Measurements from ENCODE around the gene ROCK2. TPM values are rescaled to one million over a fixed set of nuclear protein-coding genes. Genes with fewer than 3 reads are reported as not detected.

ROCK2 gene
- 32.3 TPM for polyA plus RNA-seq (2013, experiment 1 of 2; ENCODE audit: insufficient read length)
- 36.3 TPM for polyA plus RNA-seq (2013, experiment 2 of 2; ENCODE audit: insufficient read length)

- DNase-seq: peak; percentile 90
These were observed at the start of gene ROCK2 for GRCh38 chr2:11344342-11344955. Gene ROCK2, minus strand, starts transcription at chr2:11344636. Its CDS starts 500 bp downstream, at chr2:11344136.

GRCh38 chr2:11393711-11394236, 49.3 kb upstream of the ROCK2 start:
- DNase-seq: peak; percentile 84

DNA sequence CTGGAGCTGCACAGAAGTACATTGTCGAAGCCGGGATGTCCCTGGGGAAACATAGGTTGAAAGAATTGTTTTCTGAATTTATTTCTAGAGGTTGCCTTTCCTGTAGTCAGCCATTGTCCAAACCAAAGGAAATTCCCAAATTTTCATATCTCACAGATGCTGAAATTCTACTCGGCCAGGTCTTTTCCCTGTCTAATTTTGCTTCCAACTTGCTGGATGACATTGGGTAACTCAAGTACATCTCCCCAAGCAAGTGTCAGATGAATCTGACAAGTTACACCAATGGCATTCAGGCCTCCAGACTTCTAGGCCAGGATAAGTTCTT, 47.5 kb upstream of the ROCK2 start:
- DNase-seq: no peak

DNA sequence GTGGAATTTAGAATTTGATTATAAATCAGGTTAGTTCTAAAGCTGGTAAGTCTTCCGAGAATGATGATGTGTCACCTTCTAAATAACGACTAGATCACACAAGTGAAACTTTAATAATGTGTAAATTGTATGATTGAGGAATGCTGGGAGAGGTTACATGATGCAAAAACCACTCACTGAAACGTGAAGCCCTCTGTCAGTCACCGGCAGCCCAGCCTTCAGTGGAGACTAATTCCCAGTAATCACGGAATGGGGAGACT, 45.9 kb upstream of the ROCK2 start:
- no peak for DNase-seq

DNA sequence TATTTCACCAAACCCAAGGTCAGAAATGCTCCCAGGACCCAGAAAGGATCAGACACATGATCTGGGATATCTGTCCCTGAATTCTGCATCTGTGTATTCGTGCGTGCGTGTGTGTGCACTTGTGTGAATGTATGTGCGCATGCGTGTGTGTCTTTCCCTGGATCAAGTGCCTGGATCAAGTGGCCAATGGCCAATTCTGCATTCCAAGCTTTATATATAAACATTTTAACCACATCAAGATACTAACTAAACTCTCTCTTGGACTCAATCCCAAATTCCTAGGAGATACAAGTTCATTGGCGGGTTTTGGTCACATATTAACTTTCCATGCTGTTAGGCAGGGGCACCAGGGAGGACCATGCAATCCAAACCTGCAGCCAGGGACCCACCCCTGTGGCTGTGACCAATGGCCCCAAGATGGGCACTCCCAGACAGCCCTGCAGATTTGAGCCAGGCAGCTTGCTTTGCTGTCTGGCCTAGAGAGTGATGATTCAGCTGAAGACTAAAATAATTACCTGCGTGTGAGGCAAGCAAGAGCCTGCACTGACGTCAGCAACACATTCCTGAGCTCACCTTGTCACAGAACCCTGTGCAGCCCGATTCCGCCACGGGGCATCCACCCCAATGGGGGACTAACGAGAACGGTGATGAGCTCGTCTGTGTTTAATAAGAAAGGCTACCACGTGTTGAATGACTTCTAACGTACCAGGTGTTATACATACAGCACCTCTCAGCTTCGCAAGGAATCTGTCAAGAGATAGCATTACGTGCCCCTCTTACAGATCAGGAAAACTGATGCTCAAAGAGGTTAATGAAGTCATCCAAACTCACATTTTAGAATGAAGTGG, 45.3 kb upstream of the ROCK2 start:
- peak; percentile 96 for DNase-seq

- no peak for DNase-seq
These were observed 44.6 kb upstream of the ROCK2 start for GRCh38 chr2:11389052-11389420.

DNA sequence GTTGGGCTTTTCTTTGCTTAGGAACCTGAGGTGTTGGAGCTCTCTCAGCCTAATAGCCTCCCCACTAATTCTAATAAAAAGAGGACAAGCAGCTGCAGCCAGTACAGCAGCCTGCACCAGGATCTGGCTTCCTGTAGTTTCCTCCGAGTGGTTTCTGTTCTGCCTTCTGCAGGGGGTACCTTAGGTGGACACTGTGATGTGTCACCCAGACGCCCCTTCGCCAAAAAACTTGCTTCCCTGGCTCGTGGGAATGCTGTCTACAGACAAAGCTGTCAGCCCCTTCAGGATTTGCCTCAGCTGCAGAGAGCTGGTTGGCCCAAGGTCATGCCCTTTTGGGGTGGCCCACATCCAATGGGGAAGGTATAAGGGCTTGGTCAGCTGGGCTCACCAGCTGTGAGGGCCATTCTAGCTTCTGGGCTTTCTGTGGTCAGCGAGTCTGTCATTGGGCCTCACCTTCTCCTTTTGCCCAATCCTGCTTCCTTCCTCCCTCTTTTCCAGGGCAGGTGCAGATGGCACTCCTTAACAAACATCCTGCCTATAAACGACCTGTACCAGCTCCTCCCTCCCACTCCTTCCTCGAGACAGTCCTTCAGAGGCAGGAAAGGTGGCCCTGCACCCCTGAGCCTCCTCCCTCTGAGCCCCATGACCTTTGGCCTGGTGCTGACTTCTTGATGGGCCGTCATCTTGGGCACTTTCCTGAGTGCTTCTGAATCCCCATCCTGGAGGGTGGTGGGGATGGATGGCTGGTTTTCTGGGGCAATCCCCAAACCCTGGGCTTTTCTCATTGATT, 44.0 kb upstream of the ROCK2 start:
- no peak for DNase-seq

GRCh38 chr2:11387843-11388242, 43.4 kb upstream of the ROCK2 start:
- DNase-seq: no peak

DNA sequence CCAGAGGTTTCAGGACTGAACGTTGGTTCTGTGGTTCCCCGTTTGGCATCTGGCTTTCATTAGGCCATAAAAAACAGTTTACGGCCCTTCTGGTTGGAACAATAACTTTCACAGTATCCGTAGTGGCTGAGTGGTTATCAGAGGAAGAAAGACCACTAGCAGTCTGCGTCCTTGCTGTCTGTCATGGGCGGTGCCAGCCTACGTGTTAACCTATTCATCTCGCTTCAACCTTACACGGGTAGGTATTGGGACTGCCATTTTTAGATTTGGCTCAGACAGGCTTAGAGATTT, 42.6 kb upstream of the ROCK2 start:
- peak; percentile 77 for DNase-seq

DNA sequence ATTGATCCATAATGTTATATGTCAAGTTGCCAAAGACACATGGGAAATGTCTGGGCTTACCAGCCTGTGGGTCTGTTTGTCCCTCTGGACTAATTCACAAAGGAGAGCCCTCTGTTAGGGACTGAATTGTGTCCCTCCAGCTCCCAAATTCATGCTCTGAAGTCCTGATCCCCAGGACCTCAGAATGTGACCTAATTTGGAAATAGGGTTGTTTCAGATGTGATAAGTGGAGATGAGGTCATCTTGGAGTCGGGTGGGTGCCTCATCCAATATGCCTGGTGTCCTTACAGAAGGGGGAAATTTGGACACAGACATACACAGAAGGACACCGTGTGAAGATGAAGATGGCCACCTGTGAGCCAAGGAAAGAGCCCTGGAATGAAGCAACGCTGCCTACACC, 41.4 kb upstream of the ROCK2 start:
- DNase-seq: no peak

- no peak for DNase-seq
These were observed 40.8 kb upstream of the ROCK2 start for GRCh38 chr2:11385216-11385615.

DNA sequence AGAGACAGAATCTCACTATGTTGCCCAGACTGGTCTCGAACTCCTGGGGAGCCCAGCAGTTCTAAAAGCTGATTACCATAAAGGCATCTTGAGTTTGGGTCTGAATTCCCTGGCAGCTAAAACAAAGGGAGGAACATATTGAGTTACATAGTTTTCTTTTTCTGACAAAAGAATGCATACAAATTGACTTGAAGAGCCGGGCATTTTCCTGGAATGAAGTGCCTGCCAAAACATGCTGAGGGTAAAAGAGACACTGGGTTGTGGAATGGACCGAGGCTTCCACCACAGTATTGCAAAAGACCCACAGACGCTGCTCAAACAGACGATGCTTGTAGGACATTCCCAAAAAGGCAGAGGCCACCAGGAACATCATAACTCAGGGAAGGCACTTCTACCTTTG, 35.1 kb upstream of the ROCK2 start:
- DNase-seq: peak; percentile 84

DNA sequence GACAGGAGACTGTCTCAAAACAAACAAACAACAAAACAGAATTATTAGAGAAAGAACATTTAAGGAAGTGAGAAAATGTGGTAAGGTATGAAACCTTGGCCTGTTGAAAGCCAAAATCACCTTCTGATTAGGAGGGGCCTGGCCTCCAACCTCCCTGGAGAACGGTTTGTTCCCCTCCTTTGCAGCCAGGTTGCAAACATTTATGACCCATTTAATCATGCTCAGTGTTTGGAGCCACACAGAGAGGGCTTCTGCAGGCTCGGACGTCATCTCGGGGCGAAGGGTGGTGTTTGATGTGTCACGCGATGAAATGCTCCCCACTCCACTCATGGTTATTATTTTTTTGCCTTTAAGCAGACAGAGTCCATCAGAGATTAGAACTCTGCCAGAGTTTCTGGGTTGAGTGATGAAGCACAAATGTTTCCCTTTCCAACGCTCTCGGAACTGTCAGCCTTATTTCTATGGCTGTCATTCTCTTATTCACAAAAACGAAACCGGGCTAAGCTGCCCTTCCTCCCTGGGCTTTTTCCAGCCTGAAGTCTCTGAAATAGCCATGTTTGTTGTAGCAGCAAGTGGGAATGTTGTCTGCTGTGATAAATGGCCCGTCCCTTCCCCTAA, 33.6 kb upstream of the ROCK2 start:
- DNase-seq: no peak

DNA sequence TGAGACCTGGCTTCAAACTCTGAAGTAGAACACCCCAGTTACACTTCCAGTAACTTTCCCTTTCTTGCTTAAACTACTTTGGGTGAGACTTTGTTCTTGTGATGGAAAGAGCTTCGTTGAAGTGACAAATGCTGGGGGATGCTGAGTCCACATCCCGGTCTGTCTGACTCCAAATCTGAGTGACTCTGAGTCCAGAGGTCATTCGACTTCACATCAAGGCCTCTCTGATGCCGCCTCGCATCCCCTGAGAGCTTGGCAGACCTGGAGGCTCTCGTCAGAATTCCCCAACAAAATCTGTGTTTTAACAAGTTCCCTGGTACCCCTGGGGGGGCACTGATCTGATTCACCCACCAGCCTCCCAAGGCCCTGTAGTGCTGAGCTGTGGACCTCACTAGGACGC, 31.6 kb upstream of the ROCK2 start:
- no peak for DNase-seq

DNA sequence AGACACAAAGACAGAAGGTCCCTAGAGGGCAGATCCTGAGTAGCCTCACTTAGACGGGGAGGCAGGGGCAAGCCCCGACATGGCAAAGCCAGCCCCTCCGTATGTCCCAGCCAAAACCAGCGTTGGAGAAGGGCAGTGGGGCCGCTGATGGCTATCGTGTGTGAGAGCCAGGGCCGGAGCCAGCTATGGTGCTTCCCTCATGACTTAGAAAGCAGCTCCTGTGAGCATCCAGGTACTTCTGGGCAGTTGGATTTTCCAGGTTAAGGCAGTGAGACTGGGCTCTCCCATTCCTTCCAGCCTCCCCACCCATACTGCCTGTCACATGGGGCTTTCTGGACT, 31.2 kb upstream of the ROCK2 start:
- no peak for DNase-seq

DNA sequence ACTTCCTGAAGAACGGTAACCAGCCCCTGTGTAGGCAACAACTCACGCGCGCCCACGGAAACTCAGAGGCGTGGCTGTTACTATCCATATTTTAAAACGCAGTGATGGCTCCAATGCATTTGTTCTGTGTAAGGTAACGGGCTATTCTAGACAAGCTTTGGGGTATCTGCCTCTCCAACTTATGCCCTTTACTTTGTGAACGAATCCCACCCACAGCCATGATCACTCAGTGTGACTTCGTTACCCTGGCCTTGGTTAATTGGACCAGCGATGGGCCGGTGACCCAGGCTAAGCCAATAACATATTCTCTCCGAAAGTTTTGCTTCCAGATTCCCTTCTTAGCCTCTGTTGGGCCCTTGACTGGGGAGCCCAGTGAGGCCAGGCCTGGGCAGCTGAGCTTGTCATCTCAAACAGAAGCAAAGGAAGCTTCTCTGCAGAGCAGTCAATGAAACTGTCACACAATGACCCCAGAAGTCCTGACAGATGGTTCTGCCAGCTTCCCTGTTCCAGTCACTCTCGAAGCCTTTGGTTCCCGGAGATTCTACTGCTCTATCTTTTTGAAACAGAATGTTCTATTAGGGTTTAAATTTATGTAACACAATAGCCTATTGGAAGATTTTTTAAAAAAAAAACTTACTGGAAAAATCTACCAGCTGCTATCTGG, 30.7 kb upstream of the ROCK2 start:
- DNase-seq: no peak

GRCh38 chr2:11373096-11373495, 28.7 kb upstream of the ROCK2 start:
- DNase-seq: no peak

- no peak for DNase-seq
These were observed 26.9 kb upstream of the ROCK2 start for GRCh38 chr2:11371092-11371937.

DNA sequence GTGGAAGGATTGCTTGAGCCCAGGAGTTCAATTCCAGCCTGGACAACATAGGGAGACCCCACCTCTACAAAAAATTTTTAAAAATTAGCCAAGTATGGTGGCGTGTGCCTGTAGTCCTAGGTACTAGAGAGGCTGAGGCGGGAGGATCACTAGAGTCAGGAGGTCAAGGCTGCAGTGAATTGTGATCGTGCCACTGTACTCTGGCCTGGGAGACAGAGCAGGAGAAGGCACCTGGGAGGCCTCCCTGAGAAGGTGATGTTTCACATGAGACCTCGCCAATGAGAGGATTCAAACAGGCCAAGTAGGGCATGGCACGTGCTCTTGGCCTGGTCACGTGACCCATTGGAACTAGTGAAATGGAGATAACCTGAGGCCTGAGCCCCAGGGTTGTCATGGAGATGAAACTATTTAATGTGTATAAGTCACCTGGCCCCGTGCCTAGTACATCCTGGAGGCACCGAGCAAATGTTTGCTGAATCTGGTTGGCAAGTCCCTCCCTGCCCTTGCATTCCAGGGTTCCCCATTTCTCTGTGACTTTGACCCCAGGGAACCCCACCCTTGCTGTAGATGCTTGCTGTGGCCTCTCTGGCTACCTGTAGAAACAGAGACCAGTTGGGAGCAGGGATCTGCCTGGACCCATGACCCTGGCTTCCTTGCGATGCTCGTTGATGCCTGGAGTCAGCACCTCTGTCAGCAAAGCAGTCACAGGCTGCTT, 26.1 kb upstream of the ROCK2 start:
- DNase-seq: no peak

DNA sequence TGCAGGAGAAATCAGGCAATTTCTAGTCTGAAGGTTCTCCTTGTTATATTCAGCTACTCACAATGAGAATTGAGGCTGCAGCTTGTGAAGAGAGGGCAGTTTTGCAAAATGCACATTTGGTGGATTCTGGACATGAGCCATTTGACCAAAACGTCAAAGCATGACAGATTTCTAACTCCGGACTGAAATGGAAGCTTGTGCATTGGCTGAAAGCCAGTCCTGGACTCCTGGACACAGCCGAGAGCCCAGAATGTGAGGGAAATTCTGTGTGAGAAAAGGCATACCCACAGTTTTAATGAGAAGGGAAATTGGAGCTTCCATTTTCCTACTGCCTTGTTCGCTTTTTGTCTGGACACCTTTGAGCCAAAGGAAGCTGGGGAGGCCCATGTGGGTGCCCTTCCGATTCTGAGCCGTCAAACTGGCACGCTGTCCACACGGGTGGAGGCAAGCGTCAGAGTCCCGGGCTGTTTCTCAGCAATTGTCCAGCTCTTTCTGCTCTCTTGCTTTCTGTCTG, 23.7 kb upstream of the ROCK2 start:
- DNase-seq: no peak

DNA sequence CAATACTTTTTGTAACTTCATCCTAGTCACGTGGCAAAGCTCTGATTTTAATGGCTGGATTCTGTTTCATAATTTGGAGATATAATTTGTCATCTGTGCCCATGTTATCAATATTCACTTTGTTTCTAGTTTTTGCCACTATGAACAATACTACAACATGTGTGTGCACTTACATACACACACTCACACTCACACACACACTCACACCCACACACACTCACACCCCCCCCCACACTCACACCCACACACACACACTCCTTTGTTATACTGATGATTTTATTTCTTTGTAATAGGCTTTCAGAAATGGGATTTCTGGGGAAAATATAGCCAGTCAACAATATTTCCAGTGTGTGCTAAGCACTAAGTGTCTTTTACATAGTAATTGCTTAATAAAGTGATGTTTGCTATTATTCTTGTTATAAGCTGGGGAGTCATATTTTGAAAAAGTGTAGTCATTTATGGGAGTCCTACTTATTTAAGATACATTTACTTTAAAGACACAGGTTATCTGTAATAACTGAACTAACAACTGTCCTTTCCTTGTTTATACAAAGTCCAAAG, 22.8 kb upstream of the ROCK2 start:
- no peak for DNase-seq

Measured in fibroblast of skin of scalp (primary cell).